HG03045 (cell line): ENCODE data around the gene MTREX.

Source experiments
- ATAC-seq: cut with Tn5 transposase; IDR thresholded peaks from one replicate; pipeline ENCODE4 v1.9.1; 2021; ENCODE audit warnings: mild to moderate bottlenecking, moderate library complexity; ENCODE audit not compliant: unreplicated experiment

MTREX gene

DNA sequence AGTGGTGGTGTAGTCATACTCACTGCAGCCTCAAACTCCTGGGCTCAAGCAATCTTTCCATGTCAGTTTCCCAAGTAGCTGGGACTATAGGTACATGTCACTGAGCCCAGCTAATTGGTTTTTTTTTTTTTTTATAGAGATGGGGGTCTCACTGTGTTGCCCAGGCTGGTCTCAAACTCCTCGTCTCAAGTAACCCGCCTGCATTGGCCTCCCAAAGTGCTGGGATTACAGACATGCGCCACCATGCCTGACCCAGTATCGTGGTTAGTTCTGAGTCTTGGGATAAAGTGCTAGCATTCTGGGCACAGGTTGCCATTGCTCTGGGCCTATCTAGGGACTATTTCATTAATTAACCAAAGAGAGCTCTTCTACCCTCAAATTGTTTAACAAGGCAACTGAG is 118.7 kb downstream of the MTREX start:
- ATAC-seq, result no peak

DNA sequence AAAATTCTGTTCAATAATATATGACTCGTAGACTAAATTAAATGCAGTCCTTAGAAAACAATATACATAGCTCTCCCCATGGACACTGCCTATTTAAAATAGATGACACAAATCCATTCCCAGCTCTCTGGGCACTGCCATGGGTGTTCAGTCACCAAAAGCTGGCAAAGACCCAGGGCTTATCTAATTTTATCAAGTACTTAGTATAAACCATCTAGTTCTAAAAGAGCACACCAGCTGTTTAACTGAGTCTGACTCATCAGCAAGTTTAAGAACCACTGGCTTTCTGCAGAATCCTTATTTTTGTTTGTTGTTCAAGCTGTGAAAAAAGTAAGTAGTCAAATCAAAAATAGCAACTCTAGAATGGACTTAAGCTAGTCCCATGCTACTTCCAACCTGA is 119.4 kb downstream of the MTREX start:
- no peak for ATAC-seq

DNA sequence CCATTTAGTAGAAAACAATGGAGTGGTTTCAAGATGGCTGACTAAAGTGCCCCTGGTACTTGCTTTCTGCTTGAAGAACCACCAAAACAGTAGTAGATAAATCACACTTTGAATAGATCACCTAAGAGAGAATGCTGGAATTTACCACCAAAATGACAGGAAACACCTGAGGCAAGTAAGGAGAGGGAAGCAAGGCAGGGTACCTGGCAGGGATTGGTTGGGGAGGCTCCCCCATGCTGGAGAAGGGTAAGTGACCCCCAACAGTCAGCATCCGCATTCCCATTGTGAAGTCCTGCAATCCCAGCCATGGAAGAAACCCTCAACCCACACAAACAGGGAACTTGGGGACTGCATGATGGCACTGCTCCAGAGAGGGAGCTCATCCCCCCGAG is 121.4 kb downstream of the MTREX start:
- ATAC-seq, result no peak

DNA sequence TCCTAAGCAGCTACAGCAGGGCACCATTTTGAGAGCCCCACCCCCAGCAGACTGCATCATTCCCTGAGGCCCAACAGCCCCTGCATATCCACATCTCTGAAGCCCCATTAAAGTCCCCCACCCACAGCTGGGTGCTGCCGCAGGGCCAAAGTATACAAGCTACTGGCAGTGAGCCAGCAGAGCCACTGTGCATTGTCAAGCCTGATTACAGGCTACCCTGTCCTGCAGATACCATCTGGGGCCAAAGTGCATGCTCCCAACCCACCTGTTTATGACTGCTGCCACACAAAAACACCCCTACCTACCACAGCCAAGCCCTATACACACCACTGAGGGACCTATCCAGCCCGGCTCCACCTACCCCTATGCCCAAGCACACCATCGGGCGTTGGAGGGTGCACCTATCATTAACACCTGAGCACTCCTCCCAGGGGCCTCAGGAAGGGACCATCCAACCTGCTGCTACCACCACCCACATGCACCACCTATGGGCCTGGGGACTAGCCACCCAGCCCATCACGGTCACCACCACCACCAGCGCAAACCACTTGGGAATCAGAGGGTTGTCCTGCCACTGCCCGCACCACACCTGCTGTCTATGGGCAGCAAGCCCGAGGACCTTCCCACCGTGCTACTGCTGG is 121.9 kb downstream of the MTREX start:
- ATAC-seq, result no peak

DNA sequence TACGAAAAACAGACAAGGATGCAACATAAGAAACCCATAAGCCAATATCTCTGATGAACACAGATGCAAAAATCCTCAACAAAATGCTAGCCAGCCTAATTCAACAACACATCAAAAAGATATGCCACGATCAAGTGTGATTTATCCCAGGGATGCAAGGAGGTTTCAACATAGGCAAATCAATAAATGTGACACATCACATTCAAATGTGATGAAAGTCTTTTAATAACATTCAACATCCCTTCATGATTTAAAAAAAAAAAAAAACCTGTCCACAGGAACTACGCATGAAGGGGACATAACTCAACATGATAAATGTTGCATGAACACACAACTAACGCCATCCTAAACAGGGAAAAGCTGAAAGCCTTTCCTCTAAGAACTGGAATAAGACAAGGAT is 124.8 kb downstream of the MTREX start:
- no peak for ATAC-seq

DNA sequence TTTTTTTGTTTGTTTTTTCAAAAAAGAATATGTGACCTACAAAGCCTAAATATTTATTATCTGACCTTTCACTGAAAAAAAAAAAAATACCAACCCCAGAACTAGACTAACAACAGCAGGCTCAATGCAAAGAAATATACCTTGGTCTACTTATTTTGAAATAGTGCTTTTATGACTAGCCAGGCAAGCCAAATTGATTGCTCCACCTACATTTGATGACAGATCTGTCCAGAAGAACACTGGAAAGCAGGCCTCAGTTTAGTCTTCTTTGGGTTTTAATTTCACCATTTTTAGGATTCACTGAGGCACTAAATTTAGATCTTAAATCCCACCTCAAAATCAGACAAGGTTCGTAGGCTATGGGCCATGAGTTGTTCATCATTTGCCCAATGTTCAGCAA is 129.7 kb downstream of the MTREX start:
- no peak for ATAC-seq

DNA sequence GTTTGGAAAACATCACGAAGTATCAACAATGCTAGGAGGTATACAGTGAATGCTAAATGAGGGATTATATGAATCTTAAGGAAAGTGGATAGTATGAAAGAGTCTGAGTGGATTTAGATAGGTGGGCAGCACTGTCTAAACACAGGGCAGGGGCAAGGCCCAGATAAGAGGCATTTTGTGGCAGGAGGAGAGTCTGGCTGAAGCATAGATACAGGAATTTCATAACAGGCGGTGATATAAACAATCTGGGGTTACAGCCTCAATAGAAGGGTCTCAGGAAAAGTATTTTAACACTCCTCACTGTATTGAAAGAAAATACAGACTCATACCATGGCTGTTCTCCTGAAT is 130.0 kb downstream of the MTREX start:
- ATAC-seq, result no peak

DNA sequence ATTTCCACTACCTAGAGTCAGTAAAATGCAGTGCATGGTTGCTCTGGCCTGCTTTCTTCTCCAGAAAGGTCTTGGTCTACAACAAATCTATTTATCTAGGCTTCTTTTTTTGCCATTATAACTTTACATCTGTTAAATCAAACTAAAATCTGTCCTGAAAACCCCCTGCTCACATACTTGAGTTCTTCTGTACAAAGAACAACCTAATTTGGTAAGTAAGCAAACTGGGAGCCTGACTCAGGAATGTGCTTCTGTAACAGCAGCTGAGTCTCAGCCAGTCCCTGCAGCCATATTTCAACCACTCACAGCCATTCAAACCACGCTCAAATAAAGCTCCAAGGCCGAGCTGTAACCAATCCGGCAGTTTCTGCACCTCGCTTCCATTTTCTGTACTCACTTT is 131.2 kb downstream of the MTREX start:
- ATAC-seq, result no peak

DNA sequence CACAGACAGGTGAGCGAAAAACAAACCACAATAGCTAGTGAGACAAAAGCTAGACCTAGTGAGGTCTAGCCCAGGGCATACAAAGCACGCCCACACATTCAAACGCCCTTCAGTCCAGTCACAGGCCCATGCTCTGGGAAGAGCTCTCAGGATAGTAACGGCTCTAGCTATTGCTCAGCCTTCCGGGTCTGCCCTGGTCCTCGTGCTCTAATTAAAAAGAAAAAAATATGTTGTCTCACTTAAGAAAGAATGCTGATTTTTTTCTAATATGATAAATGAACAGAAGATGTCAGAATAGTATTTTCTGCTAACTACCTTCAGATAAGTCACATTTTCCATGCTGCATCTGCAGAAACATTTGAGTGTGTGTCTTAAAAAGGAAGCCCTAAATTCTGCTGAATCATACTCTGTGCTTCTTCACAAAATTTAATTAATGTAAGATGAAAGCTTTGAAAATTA is 132.4 kb downstream of the MTREX start:
- no peak for ATAC-seq

DNA sequence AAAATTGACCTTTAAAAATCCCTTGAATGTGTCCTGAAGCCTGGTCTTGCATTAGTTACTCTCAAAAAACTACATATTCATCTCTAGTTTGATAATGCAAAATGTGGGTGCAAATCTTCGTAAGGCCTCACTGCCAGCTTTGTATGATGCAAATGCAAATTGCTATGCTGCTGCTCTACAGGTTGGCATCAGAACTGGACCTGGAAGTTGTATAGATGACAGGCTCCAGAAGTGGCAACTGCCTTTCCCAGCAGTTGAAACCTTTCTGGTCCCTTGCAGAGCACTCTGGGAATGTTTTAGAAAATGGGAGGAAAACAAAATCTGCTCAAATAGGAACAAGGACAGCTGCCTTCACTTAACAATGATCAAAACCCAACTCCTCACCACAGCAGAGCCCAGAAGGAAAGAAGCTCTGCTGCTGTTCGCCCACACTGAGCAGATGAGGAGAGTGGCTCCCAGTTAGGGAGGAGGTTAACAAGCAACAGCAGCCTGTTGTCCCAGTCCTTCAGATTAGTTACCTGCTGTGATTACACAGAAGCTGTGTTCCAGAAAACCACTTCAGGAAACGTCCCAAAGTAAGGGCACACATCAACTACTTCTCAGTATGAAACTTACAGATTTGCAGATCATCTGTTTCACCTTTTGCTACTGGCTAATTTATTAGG is 133.4 kb downstream of the MTREX start:
- ATAC-seq, result no peak

DNA sequence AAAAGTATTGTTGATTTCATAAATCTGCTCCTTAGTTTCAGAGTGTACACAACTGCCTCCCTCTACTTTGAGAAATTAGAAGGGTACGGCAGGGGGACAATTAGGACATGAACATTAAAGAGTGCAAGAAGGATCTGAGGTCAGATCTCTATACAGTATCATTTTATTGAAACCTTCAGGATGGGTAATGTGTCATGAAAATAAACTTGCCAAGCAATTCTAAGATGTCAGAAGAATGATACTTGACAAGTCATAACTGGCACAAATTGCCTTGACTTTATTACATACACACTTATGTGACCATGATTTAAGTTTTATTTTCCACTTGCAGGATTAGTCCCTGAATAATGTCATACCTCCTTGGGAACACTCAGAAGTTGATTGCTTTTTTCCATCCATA is 134.2 kb downstream of the MTREX start:
- no peak for ATAC-seq

DNA sequence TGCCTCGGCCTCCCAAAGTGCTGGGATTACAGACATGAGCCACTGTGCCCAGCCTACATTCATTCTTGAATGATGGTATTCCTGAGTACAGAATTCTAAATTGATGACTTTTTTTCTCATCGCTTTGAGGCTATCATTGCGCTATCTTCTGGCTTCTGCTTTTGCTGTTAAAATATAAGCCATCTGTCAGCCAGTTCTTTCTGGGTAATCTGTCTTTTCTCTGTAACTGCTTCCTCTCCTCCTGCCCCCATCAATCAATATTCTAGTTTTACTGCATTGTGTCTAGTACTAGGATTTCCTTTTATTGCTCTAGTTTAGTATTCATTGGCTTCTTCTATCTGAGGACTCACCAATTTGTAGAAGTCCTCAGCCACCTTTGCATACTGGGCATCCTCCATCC is 138.0 kb downstream of the MTREX start:
- ATAC-seq, result no peak

DNA sequence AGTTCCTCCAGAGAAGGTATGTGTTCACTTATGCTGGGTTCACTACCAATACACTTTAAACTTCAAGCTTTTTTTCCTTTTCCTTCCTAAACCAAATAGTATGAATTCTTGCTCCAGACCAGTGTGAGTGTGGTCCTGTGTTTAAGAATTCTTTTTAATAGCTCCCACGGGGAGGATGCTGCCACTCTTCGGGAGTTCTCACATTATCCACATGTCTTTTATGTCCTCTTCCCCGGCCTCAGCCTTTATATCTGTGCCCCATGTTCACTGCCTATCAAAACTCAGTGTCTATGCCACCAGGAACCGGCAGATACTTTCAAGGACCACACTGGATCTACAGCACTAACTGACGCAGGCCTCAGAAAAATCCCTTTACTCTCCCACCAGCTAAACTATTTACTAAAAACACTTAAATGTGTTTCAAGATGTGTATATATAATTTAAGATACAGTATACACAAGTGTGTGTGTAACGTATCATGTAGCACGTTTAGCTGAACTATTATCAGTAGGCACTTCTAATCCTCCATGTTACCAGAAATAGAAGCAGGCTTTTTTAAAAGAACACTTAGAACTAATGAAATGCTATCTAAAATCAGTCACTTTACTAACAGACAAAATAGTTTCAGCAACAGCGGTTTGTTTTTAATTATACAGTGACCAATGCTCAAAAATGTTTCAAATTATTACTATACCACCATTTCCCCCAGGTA is 139.0 kb downstream of the MTREX start:
- ATAC-seq, result no peak

DNA sequence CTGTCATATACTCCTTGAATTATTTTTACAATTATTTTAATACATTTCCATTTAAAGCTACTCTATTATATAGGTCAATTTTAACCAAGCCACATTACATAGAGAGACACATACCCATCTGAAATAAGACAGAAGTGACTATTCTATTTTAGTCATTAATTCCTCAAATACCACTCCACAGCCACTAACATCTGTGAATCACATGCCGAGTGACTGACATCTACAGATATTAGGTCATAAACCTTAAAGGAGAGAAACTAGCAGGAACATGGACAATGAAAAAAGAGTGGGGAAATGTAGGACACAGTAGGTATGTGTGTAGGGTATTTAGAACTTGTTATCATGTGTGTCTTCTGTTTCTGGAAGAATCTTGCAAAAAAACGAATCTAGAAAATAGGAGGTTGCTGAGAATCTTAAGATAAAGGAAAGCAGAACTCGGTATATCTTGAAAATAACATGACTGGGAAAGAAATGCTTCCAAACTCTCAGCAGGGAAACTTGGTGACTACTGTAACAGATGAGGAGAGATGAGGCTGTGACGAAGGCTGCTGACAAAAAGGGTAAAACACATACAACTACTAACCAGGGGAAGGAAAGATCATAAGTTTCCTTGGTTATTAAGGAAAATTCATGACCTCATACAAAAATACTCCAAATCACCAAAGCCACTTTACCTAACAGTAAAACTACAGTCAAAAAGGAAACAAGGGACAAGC is 142.4 kb downstream of the MTREX start:
- no peak for ATAC-seq

DNA sequence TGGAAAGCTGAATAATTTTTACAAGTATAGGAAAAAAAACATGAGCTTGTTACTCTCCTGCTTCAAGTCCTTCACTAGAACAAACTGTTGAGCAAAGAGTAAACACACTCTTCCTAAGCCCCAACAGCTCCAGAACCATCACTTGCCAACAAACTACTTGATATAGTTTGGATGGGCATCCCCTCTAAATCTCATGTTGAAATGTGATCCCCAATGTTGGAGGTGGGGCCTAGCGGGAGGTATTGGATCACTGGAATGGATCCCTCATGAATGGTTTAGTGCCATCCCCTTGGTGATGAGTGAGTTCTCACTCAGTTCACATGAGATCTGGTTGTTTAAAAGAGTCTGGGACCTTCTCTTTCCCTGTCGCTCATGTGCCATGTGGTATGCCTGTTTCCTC is 144.2 kb downstream of the MTREX start:
- no peak for ATAC-seq

DNA sequence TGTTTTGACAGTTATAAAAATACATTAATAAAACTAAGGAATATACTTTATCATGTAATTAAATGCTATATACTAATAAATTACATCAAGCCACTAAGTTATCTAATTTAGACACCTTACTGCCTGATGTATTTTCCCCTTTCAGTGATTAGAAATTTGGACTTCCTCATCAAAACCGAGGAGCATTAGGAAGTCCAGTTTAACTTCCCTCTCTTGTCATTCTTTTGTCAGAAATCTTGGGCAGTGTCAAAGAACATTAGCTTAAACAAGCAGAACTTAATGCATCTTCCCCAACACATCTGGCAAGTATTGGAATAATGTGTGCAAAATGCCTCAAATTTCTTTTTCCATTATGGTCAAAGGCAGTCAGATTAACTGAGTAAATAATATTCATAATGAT is 145.4 kb downstream of the MTREX start:
- ATAC-seq, result no peak

DNA sequence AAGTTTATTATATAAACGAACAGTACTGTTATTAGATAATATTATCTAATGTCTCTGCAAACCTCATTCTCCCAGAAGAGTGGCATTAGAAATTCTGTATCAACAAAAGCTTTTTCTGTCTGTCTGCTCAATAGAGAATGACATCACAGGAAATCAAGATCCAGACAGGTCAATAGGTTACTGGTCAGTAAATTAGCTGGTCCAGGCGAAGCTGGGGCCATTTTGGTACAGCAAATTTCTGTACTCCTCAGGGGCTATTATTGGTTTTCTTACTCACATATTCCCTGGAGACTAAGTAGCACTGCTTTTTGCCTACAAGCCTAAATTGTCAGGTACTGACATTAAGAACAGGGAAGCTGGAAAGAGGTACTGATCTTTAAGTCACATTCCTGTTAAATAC is 146.5 kb downstream of the MTREX start:
- no peak for ATAC-seq

DNA sequence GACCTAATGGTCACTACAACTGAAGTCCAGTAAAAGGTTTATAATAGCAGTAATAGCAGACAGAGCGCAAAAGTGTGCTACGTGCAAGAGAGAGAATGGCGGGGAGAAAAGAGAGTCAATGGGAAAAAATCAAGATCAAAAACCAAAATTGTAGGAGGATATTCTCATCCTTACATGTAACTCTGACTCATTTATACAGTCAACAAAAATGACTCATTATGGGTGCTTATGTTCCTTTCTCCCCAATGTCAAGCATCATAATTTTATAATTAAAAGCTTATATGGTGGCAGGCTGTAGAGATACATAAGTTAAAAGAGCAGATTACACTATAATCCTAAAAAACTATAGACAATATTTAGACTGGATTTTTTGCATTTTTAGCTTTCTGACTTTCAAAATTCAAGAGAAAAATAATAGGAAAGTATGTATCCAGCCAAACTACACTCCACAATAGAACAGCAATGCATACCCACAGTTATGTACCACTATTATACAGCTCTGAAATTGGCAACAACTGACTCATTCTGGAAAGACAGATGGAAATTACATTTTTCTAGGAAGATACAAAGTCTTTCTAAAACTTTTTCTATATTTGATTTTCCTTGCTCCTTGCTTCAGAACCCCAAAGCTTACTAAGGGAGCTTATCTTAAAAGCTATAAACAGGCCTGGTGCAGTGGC is 148.6 kb downstream of the MTREX start:
- ATAC-seq, result no peak

DNA sequence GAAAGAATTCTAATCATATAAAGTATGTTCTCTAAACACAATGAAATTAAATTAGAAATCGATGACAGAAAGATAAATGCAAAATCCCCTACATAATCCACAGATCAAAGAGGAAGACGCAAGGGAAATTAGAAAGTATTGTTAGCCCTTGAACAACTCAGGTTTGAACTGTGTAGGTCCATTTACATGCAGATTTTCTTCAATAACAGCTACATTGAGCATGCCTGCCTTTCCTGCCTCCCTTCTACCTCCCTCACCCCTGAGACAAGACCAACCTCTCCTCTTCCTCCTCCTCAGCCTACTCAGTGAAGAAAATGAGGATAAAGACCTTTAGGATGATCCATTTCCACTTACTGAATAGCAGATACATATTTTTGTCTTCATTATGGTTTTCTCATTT is 151.8 kb downstream of the MTREX start:
- no peak for ATAC-seq

DNA sequence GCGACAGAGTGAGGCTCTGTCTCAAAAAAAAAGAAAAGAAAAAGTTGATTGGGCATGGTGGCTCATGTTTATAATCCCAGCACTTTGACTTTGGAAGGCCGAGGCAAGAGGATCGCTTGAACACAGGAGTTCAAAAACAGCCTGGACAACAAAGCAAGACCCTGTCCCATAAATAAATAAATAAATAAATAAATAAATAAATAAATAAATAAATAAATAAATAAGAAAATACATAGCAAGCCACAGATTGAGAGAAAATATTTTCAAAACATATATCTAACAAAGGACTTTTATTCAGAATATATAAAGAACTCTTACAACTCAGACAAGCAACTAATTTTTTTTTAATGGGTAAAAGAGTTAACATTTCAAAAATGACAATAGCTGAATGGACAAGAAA is 155.8 kb downstream of the MTREX start:
- ATAC-seq, result no peak

DNA sequence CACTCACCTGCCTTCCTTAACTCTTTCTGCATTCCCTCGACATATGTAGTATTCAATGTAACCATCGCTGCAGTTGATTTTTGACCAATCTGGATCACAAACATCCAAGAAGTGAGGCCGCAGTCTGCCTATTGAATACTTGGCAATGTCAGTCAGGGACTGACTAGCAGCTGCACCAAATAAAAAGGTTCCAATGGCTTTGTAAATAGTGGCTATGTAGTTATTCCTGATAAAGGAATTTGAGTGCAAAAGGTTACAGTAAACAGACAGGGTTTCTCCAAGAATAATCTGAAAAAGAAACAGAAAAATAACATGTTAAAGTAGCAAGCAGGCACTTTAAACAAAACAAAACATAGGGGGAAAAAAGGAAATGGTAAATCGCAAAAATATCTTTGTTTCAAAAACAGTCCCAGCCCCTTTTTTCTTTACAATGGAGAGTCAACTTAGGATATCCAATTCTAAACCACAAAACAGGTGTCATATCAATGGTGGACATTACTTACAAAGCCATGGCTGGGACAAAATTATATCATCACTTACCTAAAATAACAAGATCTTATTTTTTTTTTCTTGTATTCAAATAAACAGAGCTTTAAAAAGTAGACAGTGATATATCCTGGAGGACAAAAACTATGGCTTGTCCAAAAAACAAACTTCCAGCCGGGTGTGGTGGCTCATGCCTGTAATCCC is 160.2 kb downstream of the MTREX start:
- no peak for ATAC-seq
